ENCODE results near the gene GALNT10.

GALNT10 gene

DNA sequence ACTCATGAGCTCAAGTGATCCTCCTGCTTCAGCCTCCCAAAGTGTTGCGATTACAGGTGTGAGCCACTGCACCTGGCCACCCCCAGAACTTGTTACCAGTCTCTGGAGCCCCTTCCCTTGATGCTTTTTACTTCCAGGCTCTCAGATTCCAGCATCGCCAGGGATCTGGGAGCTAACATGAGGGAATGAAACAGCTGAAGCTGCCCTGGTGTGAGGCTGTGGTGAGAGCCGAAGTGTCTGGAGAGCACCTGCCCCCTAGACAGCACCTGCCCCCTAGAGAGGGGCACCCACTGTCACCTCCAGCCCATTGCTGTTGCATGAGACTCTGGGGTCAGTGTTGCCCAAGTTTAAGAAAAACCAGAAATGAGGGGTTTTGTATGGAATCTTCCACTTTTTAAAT, 131.0 kb downstream of the GALNT10 start:
- TF ChIP-seq YY1 (IDR thresholded peaks at IDR 0.05; ENCODE audit: insufficient read depth, insufficient read length) (no peak), SUZ12 (IDR thresholded peaks at IDR 0.05; ENCODE audit: extremely low read depth, insufficient read depth, insufficient read length) (no peak), ZNF274 (IDR thresholded peaks at IDR 0.05; ENCODE audit: low read depth, low read length) (no peak)
- no peaks in the 10 kb centered on the region for H3K9me3 ChIP-seq (ENCODE audit: insufficient read depth, low read length)

DNA sequence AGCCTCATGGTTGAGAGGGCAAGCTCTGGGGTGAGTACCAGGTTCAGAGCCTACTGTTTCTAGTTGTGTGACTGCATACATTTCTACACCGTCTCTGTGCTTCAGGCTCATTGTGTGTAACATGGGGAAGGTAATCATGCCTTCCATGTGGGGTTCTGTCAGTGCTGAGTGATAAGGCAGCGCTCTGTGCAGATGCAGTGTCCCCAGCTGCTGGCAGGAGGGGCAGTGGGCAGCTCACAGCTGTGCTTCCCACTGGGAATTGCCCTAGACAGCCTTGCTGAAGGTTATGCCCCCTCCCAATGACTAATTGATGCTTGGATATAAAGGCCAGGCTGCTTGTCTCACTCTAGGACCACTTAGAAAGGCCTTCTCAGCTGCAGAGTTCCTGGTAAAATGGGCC, 133.5 kb downstream of the GALNT10 start:
- H3K4me1 ChIP-seq (ENCODE audit: insufficient read depth, insufficient read length), result no peaks in the 10 kb centered on the region
- no peaks in the 10 kb centered on the region for H3K9me3 ChIP-seq (ENCODE audit: insufficient read depth, low read length)
- TF ChIP-seq YY1 (IDR thresholded peaks at IDR 0.05; ENCODE audit: insufficient read depth, insufficient read length) (no peak), SUZ12 (IDR thresholded peaks at IDR 0.05; ENCODE audit: extremely low read depth, insufficient read depth, insufficient read length) (no peak), ZNF274 (IDR thresholded peaks at IDR 0.05; ENCODE audit: low read depth, low read length) (no peak)
- no peak for DNase-seq (ENCODE audit: low read depth, low spot score)
- no peak overlapping the region for H3K9ac ChIP-seq (ENCODE audit: insufficient read length, low read depth)
- no peak overlapping the region for H3K4me3 ChIP-seq (ENCODE audit: insufficient read length, low read depth)
- peaks cover 2% of the 10 kb centered on the region for H3K36me3 ChIP-seq (ENCODE audit: insufficient read depth, insufficient read length, low read length)
- H3K27me3 ChIP-seq (ENCODE audit: insufficient read depth, insufficient read length), result no peaks in the 10 kb centered on the region

More for the DNA sequence above, 131.0 kb downstream of the GALNT10 start:
- H3K4me3 ChIP-seq (ENCODE audit: insufficient read length, low read depth), result no peak overlapping the region
- H3K9ac ChIP-seq (ENCODE audit: insufficient read length, low read depth), result no peak overlapping the region
- DNase-seq (ENCODE audit: low read depth, low spot score), result no peak
- no peaks in the 10 kb centered on the region for H3K4me1 ChIP-seq (ENCODE audit: insufficient read depth, insufficient read length)
- H3K27me3 ChIP-seq (ENCODE audit: insufficient read depth, insufficient read length), result no peaks in the 10 kb centered on the region
- H3K36me3 ChIP-seq (ENCODE audit: insufficient read depth, insufficient read length, low read length), result peaks cover 2% of the 10 kb centered on the region

DNA sequence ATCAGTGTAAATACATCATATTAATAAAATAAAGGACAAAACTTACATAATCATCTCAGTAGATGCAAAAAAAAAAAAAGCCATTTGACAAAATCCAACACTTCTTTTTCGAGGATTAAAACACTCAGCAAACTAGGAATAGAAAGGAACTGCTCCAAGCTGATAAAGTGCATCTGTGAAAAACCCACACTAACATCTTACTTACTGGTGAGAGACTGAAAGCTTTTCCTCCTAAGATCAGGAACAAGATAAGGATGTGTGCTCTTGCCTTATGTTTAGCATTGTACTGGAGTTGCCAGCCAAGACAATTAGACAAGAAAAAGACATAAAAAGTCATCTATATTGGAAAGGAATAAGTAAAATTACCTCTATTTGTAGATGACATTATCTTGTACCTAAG, 135.0 kb downstream of the GALNT10 start:
- H3K9ac ChIP-seq (ENCODE audit: insufficient read length, low read depth), result no peak overlapping the region
- no peak overlapping the region for H3K4me3 ChIP-seq (ENCODE audit: insufficient read length, low read depth)
- H3K9me3 ChIP-seq (ENCODE audit: insufficient read depth, low read length), result no peaks in the 10 kb centered on the region
- H3K27me3 ChIP-seq (ENCODE audit: insufficient read depth, insufficient read length), result no peaks in the 10 kb centered on the region
- no peak for DNase-seq (ENCODE audit: low read depth, low spot score)
- H3K36me3 ChIP-seq (ENCODE audit: insufficient read depth, insufficient read length, low read length), result peaks cover 5% of the 10 kb centered on the region
- H3K4me1 ChIP-seq (ENCODE audit: insufficient read depth, insufficient read length), result no peaks in the 10 kb centered on the region
- no peak for TF ChIP-seq SUZ12 (IDR thresholded peaks at IDR 0.05; ENCODE audit: extremely low read depth, insufficient read depth, insufficient read length)
- TF ChIP-seq ZNF274 (IDR thresholded peaks at IDR 0.05; ENCODE audit: low read depth, low read length), result no peak
- no peak for TF ChIP-seq YY1 (IDR thresholded peaks at IDR 0.05; ENCODE audit: insufficient read depth, insufficient read length)

DNA sequence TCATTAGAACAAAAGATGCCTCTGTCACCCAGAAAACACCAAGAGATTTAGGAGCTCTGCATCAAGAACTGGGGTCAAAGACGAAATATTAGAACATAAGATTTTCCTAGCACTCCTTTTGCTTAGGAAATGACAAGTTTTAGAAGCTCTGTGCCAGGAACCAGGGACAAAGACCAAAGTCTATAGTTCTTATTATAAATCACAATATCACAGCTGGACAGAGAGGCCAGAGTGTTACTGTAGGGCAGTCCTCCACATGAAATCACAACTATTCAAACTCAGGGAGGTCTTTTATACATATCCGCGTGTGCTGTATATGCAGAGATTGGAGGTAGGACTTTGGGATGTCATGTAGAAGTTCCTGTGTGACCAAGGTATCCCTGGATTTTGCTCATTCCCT, 138.5 kb downstream of the GALNT10 start:
- no peak for DNase-seq (ENCODE audit: low read depth, low spot score)
- Histone ChIP-seq H3K4me3 (ENCODE audit: insufficient read length, low read depth) (no peak overlapping the region), H3K36me3 (ENCODE audit: insufficient read depth, insufficient read length, low read length) (peaks cover 4% of the 10 kb centered on the region), H3K9ac (ENCODE audit: insufficient read length, low read depth) (no peak overlapping the region), H3K9me3 (ENCODE audit: insufficient read depth, low read length) (no peaks in the 10 kb centered on the region), H3K27me3 (ENCODE audit: insufficient read depth, insufficient read length) (no peaks in the 10 kb centered on the region), H3K4me1 (ENCODE audit: insufficient read depth, insufficient read length) (peaks cover 5% of the 10 kb centered on the region)
- no peak for TF ChIP-seq ZNF274 (IDR thresholded peaks at IDR 0.05; ENCODE audit: low read depth, low read length)
- TF ChIP-seq YY1 (IDR thresholded peaks at IDR 0.05; ENCODE audit: insufficient read depth, insufficient read length), result no peak
- TF ChIP-seq SUZ12 (IDR thresholded peaks at IDR 0.05; ENCODE audit: extremely low read depth, insufficient read depth, insufficient read length), result no peak

DNA sequence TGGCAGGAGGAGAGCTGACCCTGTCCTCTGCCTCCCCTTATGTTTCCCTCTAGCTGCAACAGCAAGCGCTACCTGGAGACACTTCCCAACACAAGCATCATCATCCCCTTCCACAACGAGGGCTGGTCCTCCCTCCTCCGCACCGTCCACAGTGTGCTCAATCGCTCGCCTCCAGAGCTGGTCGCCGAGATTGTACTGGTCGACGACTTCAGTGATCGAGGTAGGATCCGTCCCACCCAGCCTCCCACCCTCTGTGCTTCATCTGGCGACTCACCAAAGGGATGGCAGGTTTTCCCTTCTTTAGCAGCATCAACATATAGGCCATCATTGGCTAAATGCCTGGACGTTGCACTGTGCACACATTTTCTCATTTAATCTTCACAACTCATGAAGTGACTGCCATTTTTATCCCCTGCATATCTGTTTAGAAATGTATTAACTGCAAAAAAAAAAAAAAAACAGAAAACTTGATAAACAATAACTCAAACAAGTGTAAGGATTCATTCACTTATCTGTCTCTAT, 139.0 kb downstream of the GALNT10 start:
- H3K27me3 ChIP-seq (ENCODE audit: insufficient read depth, insufficient read length), result no peaks in the 10 kb centered on the region
- TF ChIP-seq YY1 (IDR thresholded peaks at IDR 0.05; ENCODE audit: insufficient read depth, insufficient read length) (no peak), ZNF274 (IDR thresholded peaks at IDR 0.05; ENCODE audit: low read depth, low read length) (no peak), SUZ12 (IDR thresholded peaks at IDR 0.05; ENCODE audit: extremely low read depth, insufficient read depth, insufficient read length) (no peak)
- no peak overlapping the region for H3K4me3 ChIP-seq (ENCODE audit: insufficient read length, low read depth)
- DNase-seq (ENCODE audit: low read depth, low spot score), result no peak
- peaks cover 3% of the 10 kb centered on the region for H3K36me3 ChIP-seq (ENCODE audit: insufficient read depth, insufficient read length, low read length)
- no peaks in the 10 kb centered on the region for H3K9me3 ChIP-seq (ENCODE audit: insufficient read depth, low read length)
- H3K4me1 ChIP-seq (ENCODE audit: insufficient read depth, insufficient read length), result peaks cover 5% of the 10 kb centered on the region
- H3K9ac ChIP-seq (ENCODE audit: insufficient read length, low read depth), result no peak overlapping the region

DNA sequence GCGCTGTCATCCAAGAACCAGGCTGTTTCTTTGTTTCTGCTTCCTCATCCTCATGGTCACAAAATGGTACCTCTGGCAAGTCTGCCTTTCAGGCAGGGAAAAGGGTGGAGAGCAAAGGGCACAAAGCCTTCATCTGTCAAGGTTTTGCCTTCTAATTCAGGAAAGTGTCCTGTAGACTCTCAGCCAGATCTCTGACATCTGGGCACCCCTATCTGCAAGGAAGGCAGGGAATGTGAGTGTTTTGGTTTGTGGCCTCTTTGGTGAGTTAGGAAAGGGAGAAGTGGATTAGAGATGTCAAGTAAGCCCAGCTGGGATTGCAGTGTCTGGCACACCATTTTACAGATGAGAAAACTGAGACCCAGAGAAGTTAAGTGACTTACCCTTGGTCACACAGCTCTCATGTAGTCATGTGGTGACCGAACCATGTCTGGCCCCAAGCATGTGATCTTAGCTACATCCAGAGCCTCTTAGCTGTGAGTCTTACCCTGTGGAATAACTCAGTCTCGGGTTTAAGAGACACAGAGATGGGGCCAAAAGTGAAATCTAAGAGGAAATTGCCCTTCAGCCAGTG, 139.6 kb downstream of the GALNT10 start:
- H3K9ac ChIP-seq (ENCODE audit: insufficient read length, low read depth), result no peak overlapping the region
- no peaks in the 10 kb centered on the region for H3K27me3 ChIP-seq (ENCODE audit: insufficient read depth, insufficient read length)
- peaks cover 5% of the 10 kb centered on the region for H3K4me1 ChIP-seq (ENCODE audit: insufficient read depth, insufficient read length)
- H3K9me3 ChIP-seq (ENCODE audit: insufficient read depth, low read length), result no peaks in the 10 kb centered on the region
- no peak overlapping the region for H3K4me3 ChIP-seq (ENCODE audit: insufficient read length, low read depth)
- DNase-seq (ENCODE audit: low read depth, low spot score), result no peak
- no peak for TF ChIP-seq SUZ12 (IDR thresholded peaks at IDR 0.05; ENCODE audit: extremely low read depth, insufficient read depth, insufficient read length)
- no peak for TF ChIP-seq YY1 (IDR thresholded peaks at IDR 0.05; ENCODE audit: insufficient read depth, insufficient read length)
- peaks cover 3% of the 10 kb centered on the region for H3K36me3 ChIP-seq (ENCODE audit: insufficient read depth, insufficient read length, low read length)

DNA sequence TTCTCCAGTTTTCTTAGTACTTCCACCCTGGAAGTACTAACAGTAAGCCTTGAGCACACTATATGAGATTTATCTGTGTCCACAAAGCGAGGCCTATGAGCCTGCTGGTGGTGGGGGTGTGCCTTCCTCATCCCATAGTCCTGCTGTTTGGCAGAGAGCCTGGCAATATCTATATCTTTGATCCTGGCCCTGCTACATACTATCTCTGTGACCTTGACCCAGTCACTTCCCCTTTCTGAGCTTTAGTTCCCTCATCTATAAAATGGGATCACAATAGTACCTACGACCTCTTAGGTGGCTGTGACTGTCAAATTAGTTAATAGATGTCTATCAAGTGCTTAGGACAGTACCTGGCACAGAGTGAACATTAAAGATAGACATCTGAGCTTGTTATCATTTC, 140.7 kb downstream of the GALNT10 start:
- Histone ChIP-seq H3K36me3 (ENCODE audit: insufficient read depth, insufficient read length, low read length) (peaks cover 3% of the 10 kb centered on the region), H3K4me1 (ENCODE audit: insufficient read depth, insufficient read length) (peaks cover 5% of the 10 kb centered on the region), H3K9me3 (ENCODE audit: insufficient read depth, low read length) (no peaks in the 10 kb centered on the region), H3K27me3 (ENCODE audit: insufficient read depth, insufficient read length) (no peaks in the 10 kb centered on the region), H3K9ac (ENCODE audit: insufficient read length, low read depth) (no peak overlapping the region), H3K4me3 (ENCODE audit: insufficient read length, low read depth) (no peak overlapping the region)
- no peak for TF ChIP-seq ZNF274 (IDR thresholded peaks at IDR 0.05; ENCODE audit: low read depth, low read length)
- no peak for TF ChIP-seq SUZ12 (IDR thresholded peaks at IDR 0.05; ENCODE audit: extremely low read depth, insufficient read depth, insufficient read length)
- TF ChIP-seq YY1 (IDR thresholded peaks at IDR 0.05; ENCODE audit: insufficient read depth, insufficient read length), result no peak
- no peak for DNase-seq (ENCODE audit: low read depth, low spot score)

All from NT2/D1 (cell line).